Measurements from ENCODE around the gene VAT1.

DNA sequence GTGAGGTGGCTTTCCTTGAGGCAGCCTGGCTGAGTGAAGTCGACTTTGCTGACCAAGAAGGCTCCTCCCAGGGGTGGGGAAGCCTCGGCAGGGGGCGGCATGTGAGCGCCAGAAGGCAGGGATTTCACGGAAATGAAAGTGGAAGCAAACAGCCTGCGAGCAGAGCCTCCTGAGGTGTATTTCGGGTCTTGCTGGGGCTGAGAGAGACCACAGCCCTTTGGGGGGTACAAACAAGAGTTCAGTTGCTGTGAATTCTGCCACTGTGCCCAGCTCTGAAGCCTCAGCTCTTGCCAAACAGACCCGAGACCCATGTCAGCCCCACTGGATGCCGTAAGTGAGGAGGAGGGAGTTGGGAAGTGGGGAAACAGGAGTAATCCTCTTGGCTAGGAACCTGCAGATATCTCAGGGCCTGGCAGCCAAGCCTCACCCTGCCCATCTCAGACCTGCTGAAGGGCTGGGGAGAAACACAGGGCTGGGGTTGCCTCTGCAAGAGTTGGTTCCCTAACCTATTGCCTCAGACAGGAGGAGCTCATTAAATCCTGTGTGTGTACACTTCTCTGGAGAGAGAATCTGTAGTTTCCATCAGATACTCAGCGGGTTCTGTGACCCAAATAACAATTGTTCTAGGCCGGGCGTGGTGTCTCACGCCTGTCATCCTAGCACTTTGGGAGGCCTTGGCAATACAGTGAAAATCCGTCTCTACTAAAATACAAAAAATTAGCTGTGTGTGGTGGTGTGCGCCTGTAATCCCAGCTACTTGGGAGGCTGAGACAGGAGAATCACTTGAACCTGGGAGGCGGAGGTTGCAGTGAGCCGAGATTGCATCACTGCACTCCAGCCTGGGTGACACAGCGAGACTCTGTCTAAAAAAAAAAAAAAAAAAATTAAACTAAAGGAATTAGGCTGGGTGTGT lies 15.3 kb downstream of the VAT1 start, which contains the start of gene IFI35:
- no peak for TF ChIP-seq EZH2phosphoT487 (IDR thresholded peaks at IDR 0.05; ENCODE audit: insufficient read depth, low read depth)
- no peak for TF ChIP-seq EZH2 (IDR thresholded peaks at IDR 0.05; ENCODE audit: insufficient read depth, poor library complexity, severe bottlenecking)
